ENCODE data around the gene TTC27.
"Not testable (repeated sequence)": the region's sequence is repeated elsewhere in the genome, so short reads cannot be mapped to it uniquely, and the experiment has no call there.

TTC27 gene

GRCh38 chr2:32864334-32865111 is 236.7 kb downstream of the TTC27 start:
- H3K27ac ChIP-seq, result no peak overlapping the region
- no peak for TF ChIP-seq CTCF (conservative IDR thresholded peaks at IDR 0.05)

GRCh38 chr2:32865399-32866068 is 237.7 kb downstream of the TTC27 start:
- H3K27ac ChIP-seq, result no peak overlapping the region
- no peak for TF ChIP-seq CTCF (conservative IDR thresholded peaks at IDR 0.05)

- H3K27ac ChIP-seq, result not testable (repeated sequence)
Observed at GRCh38 chr2:32866462-32866861, 238.6 kb downstream of the TTC27 start.

Measured in VCaP (cell line).